ENCODE data around the gene TMEM171.

Gene TMEM171

DNA sequence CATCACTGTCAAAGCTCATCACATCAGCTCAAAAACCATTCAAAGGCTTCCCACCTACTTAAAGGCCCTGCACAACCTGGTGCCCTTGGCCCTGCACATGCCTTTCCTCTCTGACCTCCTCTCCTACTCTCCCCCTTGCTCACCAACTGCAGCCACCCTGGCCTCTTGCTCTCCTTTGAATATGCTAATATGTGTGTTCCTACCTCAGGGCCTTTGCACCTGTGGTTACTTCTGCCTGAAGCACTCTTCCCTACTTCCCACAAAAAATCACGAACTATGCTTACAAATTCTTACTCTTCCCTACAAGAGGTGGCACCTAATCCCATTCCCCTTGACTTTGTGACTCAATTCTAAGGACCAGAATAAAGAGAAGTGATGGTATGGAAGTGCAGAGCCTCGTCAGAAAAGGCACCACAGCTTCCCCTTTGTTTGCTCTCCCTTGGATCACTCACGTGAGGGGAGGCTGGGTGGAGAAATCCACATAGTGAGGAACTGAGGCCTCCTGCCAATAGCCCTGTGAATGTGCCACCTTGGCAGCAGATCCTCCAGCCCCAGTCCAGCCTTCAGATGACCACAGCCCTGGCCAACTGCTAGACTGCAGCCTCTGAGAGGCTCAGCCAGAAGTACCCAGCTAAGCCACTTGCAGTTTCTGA lies 3.2 kb upstream of the TMEM171 start:
- Histone ChIP-seq H3K36me3 (replicated peaks; ENCODE audit: insufficient read depth, low read length) (no peaks in the 10 kb centered on the region), H3K27me3 (replicated peaks; ENCODE audit: insufficient read depth, low read length) (peaks cover 27% of the 10 kb centered on the region), H3K9me3 (replicated peaks; ENCODE audit: insufficient read depth, low read length) (no peaks in the 10 kb centered on the region), H3F3A (ENCODE audit: insufficient read depth, low read length) (no peaks in the 10 kb centered on the region), H3K4me1 (ENCODE audit: low read length) (no peaks in the 10 kb centered on the region), H3K27ac (ENCODE audit: low read length) (no peak overlapping the region), H2AFZ (ENCODE audit: low read length) (no peak overlapping the region), H3K9ac (ENCODE audit: low read length) (no peak overlapping the region), H3K9me2 (replicated peaks; ENCODE audit: insufficient read depth, low read length) (no peaks in the 10 kb centered on the region), H3K4me3 (ENCODE audit: low read length) (no peak overlapping the region), H3K79me2 (ENCODE audit: low read length) (no peaks in the 10 kb centered on the region), H4K20me1 (ENCODE audit: insufficient read depth, low read length) (no peaks in the 10 kb centered on the region), H3K4me2 (ENCODE audit: low read depth, low read length) (no peak overlapping the region)
- DNase-seq, result no peak
- TF ChIP-seq, protein P1, sequence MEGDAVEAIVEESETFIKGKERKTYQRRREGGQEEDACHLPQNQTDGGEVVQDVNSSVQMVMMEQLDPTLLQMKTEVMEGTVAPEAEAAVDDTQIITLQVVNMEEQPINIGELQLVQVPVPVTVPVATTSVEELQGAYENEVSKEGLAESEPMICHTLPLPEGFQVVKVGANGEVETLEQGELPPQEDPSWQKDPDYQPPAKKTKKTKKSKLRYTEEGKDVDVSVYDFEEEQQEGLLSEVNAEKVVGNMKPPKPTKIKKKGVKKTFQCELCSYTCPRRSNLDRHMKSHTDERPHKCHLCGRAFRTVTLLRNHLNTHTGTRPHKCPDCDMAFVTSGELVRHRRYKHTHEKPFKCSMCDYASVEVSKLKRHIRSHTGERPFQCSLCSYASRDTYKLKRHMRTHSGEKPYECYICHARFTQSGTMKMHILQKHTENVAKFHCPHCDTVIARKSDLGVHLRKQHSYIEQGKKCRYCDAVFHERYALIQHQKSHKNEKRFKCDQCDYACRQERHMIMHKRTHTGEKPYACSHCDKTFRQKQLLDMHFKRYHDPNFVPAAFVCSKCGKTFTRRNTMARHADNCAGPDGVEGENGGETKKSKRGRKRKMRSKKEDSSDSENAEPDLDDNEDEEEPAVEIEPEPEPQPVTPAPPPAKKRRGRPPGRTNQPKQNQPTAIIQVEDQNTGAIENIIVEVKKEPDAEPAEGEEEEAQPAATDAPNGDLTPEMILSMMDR (IDR thresholded peaks at IDR 0.05; ENCODE audit: low read length), result no peak
- TF ChIP-seq EZH2 (optimal IDR thresholded peaks at IDR 0.05; ENCODE audit: low read depth, low read length), result no peak
- TF ChIP-seq EZH2phosphoT487 (IDR thresholded peaks at IDR 0.05; ENCODE audit: low read length), result no peak

DNA sequence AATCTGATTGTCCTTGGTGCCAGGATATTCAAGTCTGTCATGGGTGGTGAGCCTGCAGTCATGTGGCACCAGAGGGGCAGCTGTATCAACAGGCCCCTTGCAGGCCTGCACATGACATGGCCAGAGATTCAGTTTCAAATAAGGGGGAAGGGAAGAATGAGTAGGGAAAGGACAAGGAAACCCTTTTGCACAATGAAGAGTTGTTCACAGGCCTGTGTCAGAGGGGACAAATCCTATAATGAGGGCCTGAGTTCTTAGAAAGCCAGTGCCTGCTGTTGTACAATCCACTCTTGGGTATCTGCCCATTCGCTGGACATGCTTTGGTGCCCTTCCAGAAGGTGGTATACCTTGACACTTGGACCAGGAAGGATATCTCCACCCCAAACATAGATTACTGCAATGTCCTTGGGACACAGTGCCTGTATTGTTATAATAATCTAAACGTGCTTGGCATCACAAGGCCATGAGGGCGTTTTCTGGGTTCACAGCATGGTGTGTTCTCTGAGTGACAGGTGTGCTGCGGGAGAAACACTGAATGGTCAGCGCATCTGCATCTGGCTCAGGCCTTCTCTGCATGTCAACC lies 1.9 kb upstream of the TMEM171 start:
- Histone ChIP-seq H3K9me3 (replicated peaks; ENCODE audit: insufficient read depth, low read length) (no peaks in the 10 kb centered on the region), H3K4me2 (ENCODE audit: low read depth, low read length) (no peak overlapping the region), H4K20me1 (ENCODE audit: insufficient read depth, low read length) (no peaks in the 10 kb centered on the region), H3K9ac (ENCODE audit: low read length) (no peak overlapping the region), H3K79me2 (ENCODE audit: low read length) (no peaks in the 10 kb centered on the region), H3K4me1 (ENCODE audit: low read length) (peaks cover 5% of the 10 kb centered on the region; the same call in 1 of the 2 replicates), H3K36me3 (replicated peaks; ENCODE audit: insufficient read depth, low read length) (no peaks in the 10 kb centered on the region), H3K9me2 (replicated peaks; ENCODE audit: insufficient read depth, low read length) (no peaks in the 10 kb centered on the region), H3K27ac (ENCODE audit: low read length) (no peak overlapping the region), H3K27me3 (replicated peaks; ENCODE audit: insufficient read depth, low read length) (peaks cover 31% of the 10 kb centered on the region), H2AFZ (ENCODE audit: low read length) (no peak overlapping the region), H3K4me3 (ENCODE audit: low read length) (no peak overlapping the region), H3F3A (ENCODE audit: insufficient read depth, low read length) (no peaks in the 10 kb centered on the region)
- DNase-seq, result no peak
- TF ChIP-seq EZH2 (optimal IDR thresholded peaks at IDR 0.05; ENCODE audit: low read depth, low read length) (no peak), EZH2phosphoT487 (IDR thresholded peaks at IDR 0.05; ENCODE audit: low read length) (no peak)
- TF ChIP-seq, protein P1 (IDR thresholded peaks at IDR 0.05; ENCODE audit: low read length), result no peak

DNA sequence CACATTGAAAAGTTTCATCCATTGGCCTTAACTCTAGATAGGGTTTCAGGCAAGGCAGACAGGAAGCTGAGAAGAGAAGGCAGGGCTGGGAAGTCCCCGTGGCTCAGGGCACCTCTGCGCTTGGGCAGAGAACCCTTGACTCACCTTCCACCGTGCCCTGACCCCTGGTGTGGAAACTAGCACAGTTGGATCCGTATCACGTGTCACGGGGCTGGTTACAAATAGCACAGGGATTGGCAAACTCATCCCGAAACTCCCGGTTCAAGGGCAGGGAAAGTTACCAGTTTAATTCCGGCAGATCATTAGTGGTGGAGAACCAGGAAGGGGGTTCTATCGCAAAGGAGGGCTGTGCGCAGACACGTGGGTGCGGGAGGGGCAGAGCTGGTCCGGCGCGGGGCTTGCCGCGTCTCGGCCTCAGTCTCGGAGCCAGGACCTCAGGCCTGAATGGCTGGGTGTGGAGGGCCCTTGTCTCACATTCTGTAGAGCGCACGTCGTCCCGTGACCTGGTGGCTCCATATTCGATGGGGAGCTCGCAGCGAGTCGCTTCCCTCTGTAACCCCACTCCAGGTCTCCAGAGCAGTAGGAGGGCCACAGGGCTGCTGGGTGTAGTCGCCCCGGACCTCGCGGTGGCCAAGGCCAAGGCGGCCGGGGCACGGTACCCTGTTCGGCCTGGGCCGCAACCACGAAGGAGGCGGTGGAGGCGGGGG lies 771 bp upstream of the TMEM171 start:
- no peaks in the 10 kb centered on the region for H3K79me2 ChIP-seq (ENCODE audit: low read length)
- no peaks in the 10 kb centered on the region for H3K9me2 ChIP-seq (replicated peaks; ENCODE audit: insufficient read depth, low read length)
- H3K4me1 ChIP-seq (ENCODE audit: low read length), result peaks cover 5% of the 10 kb centered on the region; the same call in 1 of the 2 replicates
- no peaks in the 10 kb centered on the region for H3K36me3 ChIP-seq (replicated peaks; ENCODE audit: insufficient read depth, low read length)
- no peak overlapping the region for H2AFZ ChIP-seq (ENCODE audit: low read length)
- H3F3A ChIP-seq (ENCODE audit: insufficient read depth, low read length), result no peaks in the 10 kb centered on the region
- H3K27me3 ChIP-seq (replicated peaks; ENCODE audit: insufficient read depth, low read length), result peaks cover 41% of the 10 kb centered on the region
- H3K27ac ChIP-seq (ENCODE audit: low read length), result no peak overlapping the region
- H3K4me3 ChIP-seq (ENCODE audit: low read length), result no peak overlapping the region
- no peak overlapping the region for H3K9ac ChIP-seq (ENCODE audit: low read length)
- H3K9me3 ChIP-seq (replicated peaks; ENCODE audit: insufficient read depth, low read length), result no peaks in the 10 kb centered on the region
- H4K20me1 ChIP-seq (ENCODE audit: insufficient read depth, low read length), result no peaks in the 10 kb centered on the region
- TF ChIP-seq, protein P1 (IDR thresholded peaks at IDR 0.05; ENCODE audit: low read length), result no peak
- TF ChIP-seq EZH2 (optimal IDR thresholded peaks at IDR 0.05; ENCODE audit: low read depth, low read length) (no peak), EZH2phosphoT487 (IDR thresholded peaks at IDR 0.05; ENCODE audit: low read length) (no peak)
- H3K4me2 ChIP-seq (ENCODE audit: low read depth, low read length), result no peak overlapping the region
- no peak for DNase-seq

All from MM.1S (cell line).